ENCODE measurements around the gene PDE11A.

- TF ChIP-seq CTCF (IDR thresholded peaks at IDR 0.05), result no peak
- no peak for TF ChIP-seq EP300 (IDR thresholded peaks at IDR 0.05)
- no peak for TF ChIP-seq POLR2A (IDR thresholded peaks at IDR 0.05; ENCODE audit: low read depth)
These were observed 488.4 kb downstream of the PDE11A start for GRCh38 chr2:177584030-177584692.
